Mesendoderm (in vitro differentiated cells): Measurements from ENCODE around the gene CR1L.
"Not testable (repeated sequence)": the region's sequence is repeated elsewhere in the genome, so short reads cannot be mapped to it uniquely, and the experiment has no call there.

Experiments used
- DNase-seq: peaks from one replicate; pipeline ENCODE4 v3.0.0; 2013
- H2AK5ac ChIP-seq: 2 replicates; pipeline ENCODE4 v1.6.1; 2013; ENCODE audit warnings: low read length, inconsistent platforms
- H2BK120ac ChIP-seq: 2 replicates; pipeline ENCODE4 v1.6.1; 2013; ENCODE audit warnings: low read depth, mild to moderate bottlenecking, low read length, moderate library complexity, mixed read lengths
- H2BK15ac ChIP-seq: replicated peaks from 2 replicates; pipeline ENCODE4 v1.6.1; 2013; ENCODE audit warnings: low read depth, mild to moderate bottlenecking, moderate library complexity
- H2BK5ac ChIP-seq: 2 replicates; pipeline ENCODE4 v1.6.1; 2013; ENCODE audit warnings: low read length, inconsistent platforms
- H3K18ac ChIP-seq: 2 replicates; pipeline ENCODE4 v1.6.1; 2013; ENCODE audit warnings: mild to moderate bottlenecking, low read length, mixed read lengths
- H3K23ac ChIP-seq: one replicate; pipeline ENCODE4 v1.6.1; 2013; ENCODE audit warnings: low read length
- H3K27ac ChIP-seq: 2 replicates; pipeline ENCODE4 v1.5.1; 2013; ENCODE audit warnings: low read depth, mild to moderate bottlenecking, inconsistent platforms, low read length, moderate library complexity
- H3K27me3 ChIP-seq: 2 replicates; pipeline ENCODE4 v1.6.1; 2013; ENCODE audit warnings: low read length, control low read depth, mild to moderate bottlenecking, inconsistent platforms; ENCODE audit not compliant: insufficient read depth, poor library complexity
- H3K36me3 ChIP-seq: 2 replicates; pipeline ENCODE4 v1.6.1; 2013; ENCODE audit warnings: low read length, inconsistent platforms; ENCODE audit not compliant: control insufficient read depth, insufficient read depth
- H3K4ac ChIP-seq: one replicate; pipeline ENCODE4 v1.6.1; 2013; ENCODE audit warnings: low read depth, mild to moderate bottlenecking, low read length, moderate library complexity
- H3K4me1 ChIP-seq: 2 replicates; pipeline ENCODE4 v1.6.1; 2013; ENCODE audit warnings: low read depth, low read length, inconsistent platforms; ENCODE audit not compliant: control insufficient read depth
- H3K4me2 ChIP-seq: 2 replicates; pipeline ENCODE4 v1.6.1; 2013; ENCODE audit warnings: low read length
- H3K4me3 ChIP-seq: 2 replicates; pipeline ENCODE4 v1.5.1; 2013; ENCODE audit warnings: mild to moderate bottlenecking, low read length
- H3K56ac ChIP-seq: one replicate; pipeline ENCODE4 v1.6.1; 2013; ENCODE audit warnings: low read length
- H3K79me1 ChIP-seq: 2 replicates; pipeline ENCODE4 v1.6.1; 2013; ENCODE audit warnings: low read length, inconsistent platforms
- H3K79me2 ChIP-seq: 2 replicates; pipeline ENCODE4 v1.6.1; 2013; ENCODE audit warnings: mild to moderate bottlenecking, low read length; ENCODE audit not compliant: control insufficient read depth, insufficient read depth
- H3K9ac ChIP-seq: 2 replicates; pipeline ENCODE4 v1.6.1; 2013; ENCODE audit warnings: low read length, inconsistent platforms
- H4K5ac ChIP-seq: one replicate; pipeline ENCODE4 v1.6.1; 2013; ENCODE audit warnings: low read length
- H4K8ac ChIP-seq: one replicate; pipeline ENCODE4 v1.6.1; 2013; ENCODE audit warnings: low read depth, mild to moderate bottlenecking, control low read depth, low read length, moderate library complexity
- WGBS: extraction: QIAGEN DNeasy Blood & Tissue Kit; methylation state at CpG from one replicate; pipeline ENCODE4 v1.1.7; 2013; ENCODE audit warnings: low lambda C conversion rate, missing lambda C conversion rate; ENCODE audit not compliant: insufficient coverage; ENCODE audit errors: extremely low coverage; 5-methylcytosine and 5-hydroxymethylcytosine counted together

Gene CR1L

GRCh38 chr1:207651583-207651982 is 6.7 kb downstream of the CR1L start:
- no peak overlapping the region for H3K18ac ChIP-seq
- H3K9ac ChIP-seq, result no peak overlapping the region
- H4K8ac ChIP-seq, result no peak overlapping the region
- no peak overlapping the region for H4K5ac ChIP-seq
- WGBS, result no CpG with 5 or more reads among the region's 1 CpG
- H2BK120ac ChIP-seq, result no peak overlapping the region
- H3K27me3 ChIP-seq, result no peaks in the 10 kb centered on the region
- no peak overlapping the region for H3K56ac ChIP-seq
- H3K36me3 ChIP-seq, result no peaks in the 10 kb centered on the region
- H3K79me1 ChIP-seq, result no peaks in the 10 kb centered on the region
- no peak overlapping the region for H2AK5ac ChIP-seq
- H2BK15ac ChIP-seq, result no peak overlapping the region
- no peak overlapping the region for H3K4me2 ChIP-seq
- no peak for DNase-seq
- no peak overlapping the region for H3K27ac ChIP-seq
- H3K4me1 ChIP-seq, result peaks cover 3% of the 10 kb centered on the region
- H3K23ac ChIP-seq, result no peak overlapping the region
- no peak overlapping the region for H2BK5ac ChIP-seq
- H3K4ac ChIP-seq, result no peak overlapping the region
- no peak overlapping the region for H3K4me3 ChIP-seq
- no peaks in the 10 kb centered on the region for H3K79me2 ChIP-seq

- no peak for DNase-seq
- Histone ChIP-seq H3K56ac (no peak overlapping the region), H2BK15ac (no peak overlapping the region), H3K9ac (no peak overlapping the region), H4K8ac (no peak overlapping the region), H3K27me3 (no peaks in the 10 kb centered on the region), H3K79me2 (no peaks in the 10 kb centered on the region), H3K36me3 (no peaks in the 10 kb centered on the region), H3K27ac (no peak overlapping the region), H2BK5ac (no peak overlapping the region), H3K4me3 (no peak overlapping the region), H4K5ac (no peak overlapping the region), H3K4ac (no peak overlapping the region), H3K4me2 (no peak overlapping the region), H2BK120ac (no peak overlapping the region), H3K18ac (no peak overlapping the region), H3K23ac (no peak overlapping the region), H3K79me1 (no peaks in the 10 kb centered on the region), H3K4me1 (peaks cover 3% of the 10 kb centered on the region), H2AK5ac (no peak overlapping the region)
- no CpG with 5 or more reads among the region's 2 CpGs for WGBS
Observed at GRCh38 chr1:207654320-207654719, 9.4 kb downstream of the CR1L start.

DNA sequence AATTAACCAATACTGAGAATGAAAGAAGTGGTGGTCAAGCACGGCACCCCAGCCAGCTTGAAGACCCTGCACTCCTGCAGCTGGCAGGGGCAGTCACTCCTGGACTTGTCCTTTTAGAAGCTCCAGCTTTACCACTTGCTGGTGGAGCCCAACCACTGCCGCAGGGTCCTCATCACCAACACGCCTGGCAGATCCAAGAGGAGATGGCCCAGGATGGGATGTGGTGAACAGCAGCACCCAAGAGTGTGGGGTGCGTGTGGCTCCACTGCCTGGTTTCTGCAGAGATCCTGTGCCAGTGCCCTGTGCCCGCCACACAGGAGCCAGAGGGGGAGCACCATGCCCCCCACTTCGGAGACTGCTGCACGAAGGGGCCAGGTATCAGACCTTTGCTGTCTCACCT is 13.5 kb downstream of the CR1L start:
- no peak overlapping the region for H4K5ac ChIP-seq
- no peak overlapping the region for H3K9ac ChIP-seq
- WGBS, result no CpG with 5 or more reads among the region's 7 CpGs
- no peaks in the 10 kb centered on the region for H3K4me1 ChIP-seq
- H3K36me3 ChIP-seq, result no peaks in the 10 kb centered on the region
- H2BK5ac ChIP-seq, result no peak overlapping the region
- H3K23ac ChIP-seq, result no peak overlapping the region
- H4K8ac ChIP-seq, result no peak overlapping the region
- no peak overlapping the region for H3K4ac ChIP-seq
- H3K27me3 ChIP-seq, result no peaks in the 10 kb centered on the region
- H3K4me2 ChIP-seq, result no peak overlapping the region
- H3K18ac ChIP-seq, result no peak overlapping the region
- H3K79me2 ChIP-seq, result no peaks in the 10 kb centered on the region
- H3K56ac ChIP-seq, result no peak overlapping the region
- no peak for DNase-seq
- no peak overlapping the region for H2AK5ac ChIP-seq
- H3K27ac ChIP-seq, result no peak overlapping the region
- no peak overlapping the region for H3K4me3 ChIP-seq
- no peaks in the 10 kb centered on the region for H3K79me1 ChIP-seq
- H2BK120ac ChIP-seq, result no peak overlapping the region
- no peak overlapping the region for H2BK15ac ChIP-seq

- H3K4me1 ChIP-seq, result no peaks in the 10 kb centered on the region
- H2BK120ac ChIP-seq, result no peak overlapping the region
- H3K27me3 ChIP-seq, result no peaks in the 10 kb centered on the region
- H3K4ac ChIP-seq, result no peak overlapping the region
- H2BK15ac ChIP-seq, result no peak overlapping the region
- H3K18ac ChIP-seq, result no peak overlapping the region
- DNase-seq, result no peak
- no peak overlapping the region for H3K27ac ChIP-seq
- H2AK5ac ChIP-seq, result no peak overlapping the region
- no peaks in the 10 kb centered on the region for H3K79me1 ChIP-seq
- H3K9ac ChIP-seq, result no peak overlapping the region
- no CpG with 5 or more reads among the region's 9 CpGs for WGBS
- H4K5ac ChIP-seq, result no peak overlapping the region
- H3K4me3 ChIP-seq, result no peak overlapping the region
- H3K4me2 ChIP-seq, result no peak overlapping the region
- H3K79me2 ChIP-seq, result no peaks in the 10 kb centered on the region
- H3K56ac ChIP-seq, result no peak overlapping the region
- H3K23ac ChIP-seq, result no peak overlapping the region
- no peaks in the 10 kb centered on the region for H3K36me3 ChIP-seq
- H4K8ac ChIP-seq, result no peak overlapping the region
- no peak overlapping the region for H2BK5ac ChIP-seq
Observed at GRCh38 chr1:207658904-207659485, 14.1 kb downstream of the CR1L start.

GRCh38 chr1:207659545-207660153 is 14.7 kb downstream of the CR1L start:
- H3K27me3 ChIP-seq, result no peaks in the 10 kb centered on the region
- no peak overlapping the region for H3K9ac ChIP-seq
- H4K5ac ChIP-seq, result no peak overlapping the region
- WGBS, result no CpG with 5 or more reads among the region's 10 CpGs
- DNase-seq, result no peak
- H3K27ac ChIP-seq, result no peak overlapping the region
- H3K36me3 ChIP-seq, result no peaks in the 10 kb centered on the region
- no peak overlapping the region for H3K4me2 ChIP-seq
- H3K79me2 ChIP-seq, result no peaks in the 10 kb centered on the region
- H3K4ac ChIP-seq, result no peak overlapping the region
- H3K4me3 ChIP-seq, result no peak overlapping the region
- H3K23ac ChIP-seq, result no peak overlapping the region
- no peak overlapping the region for H2BK120ac ChIP-seq
- no peak overlapping the region for H4K8ac ChIP-seq
- no peaks in the 10 kb centered on the region for H3K79me1 ChIP-seq
- H3K4me1 ChIP-seq, result no peaks in the 10 kb centered on the region
- no peak overlapping the region for H2BK5ac ChIP-seq
- H2AK5ac ChIP-seq, result no peak overlapping the region
- no peak overlapping the region for H2BK15ac ChIP-seq
- H3K56ac ChIP-seq, result no peak overlapping the region
- no peak overlapping the region for H3K18ac ChIP-seq

DNA sequence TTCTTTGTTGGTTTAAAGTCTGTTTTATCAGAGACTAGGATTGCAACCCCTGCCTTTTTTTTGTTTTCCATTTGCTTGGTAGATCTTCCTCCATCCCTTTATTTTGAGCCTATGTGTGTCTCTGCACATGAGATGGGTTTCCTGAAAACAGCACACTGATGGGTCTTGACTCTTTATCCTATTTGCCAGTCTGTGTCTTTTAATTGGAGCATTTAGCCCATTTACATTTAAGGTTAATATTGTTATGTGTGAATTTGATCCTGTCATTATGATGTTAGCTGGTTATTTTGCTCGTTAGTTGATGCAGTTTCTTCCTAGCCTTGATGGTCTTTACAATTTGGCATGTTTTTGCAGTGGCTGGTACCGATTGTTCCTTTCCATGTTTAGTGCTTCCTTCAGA is 16.5 kb downstream of the CR1L start:
- WGBS, result no CpG with 5 or more reads among the region's 2 CpGs
- H3K4ac ChIP-seq, DNase-seq, H3K56ac ChIP-seq, H3K9ac ChIP-seq, H3K18ac ChIP-seq, H4K5ac ChIP-seq, H3K79me1 ChIP-seq, H2AK5ac ChIP-seq, H3K4me2 ChIP-seq, H4K8ac ChIP-seq, H3K27ac ChIP-seq, H3K23ac ChIP-seq, H3K27me3 ChIP-seq, H3K4me3 ChIP-seq, H2BK5ac ChIP-seq, H3K36me3 ChIP-seq, H2BK120ac ChIP-seq, H2BK15ac ChIP-seq, H3K4me1 ChIP-seq, H3K79me2 ChIP-seq: not testable (repeated sequence)
